Measurements from ENCODE around the gene RAPGEF2.

DNA sequence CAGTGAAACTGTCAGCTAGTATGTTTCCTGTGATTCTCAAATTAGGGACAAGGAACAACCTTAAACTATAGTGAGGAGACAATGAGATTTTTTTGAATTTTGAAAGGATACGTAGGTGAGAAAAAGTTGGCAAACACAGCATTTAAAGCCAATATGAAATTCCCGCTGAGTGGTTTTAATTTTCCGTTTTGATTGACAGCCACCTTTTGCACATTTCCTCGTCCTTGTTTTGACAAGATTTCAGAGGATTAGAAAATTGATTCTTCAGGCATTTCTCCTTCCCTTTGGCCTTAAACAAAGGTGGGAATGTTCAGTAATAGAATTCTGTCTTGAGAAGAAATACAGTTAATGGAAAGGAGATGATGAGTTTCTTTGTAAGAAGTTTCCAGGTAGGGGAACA, 52.2 kb downstream of the RAPGEF2 start:
- no peak for TF ChIP-seq ZNF8 (CRISPR knock-in tag; IDR thresholded peaks at IDR 0.05)
- TF ChIP-seq ZNF70 (CRISPR knock-in tag; IDR thresholded peaks at IDR 0.05): no peak
